C1 segment of cervical spinal cord (tissue), 14 donors: Measurements from ENCODE around the gene GATC.

ENCODE experiments used
- DNase-seq, 14 donors: peaks; one replicate each; lab custom pipeline; 2025; lab: John Stamatoyannopoulos, UW

The GATC gene

DNA sequence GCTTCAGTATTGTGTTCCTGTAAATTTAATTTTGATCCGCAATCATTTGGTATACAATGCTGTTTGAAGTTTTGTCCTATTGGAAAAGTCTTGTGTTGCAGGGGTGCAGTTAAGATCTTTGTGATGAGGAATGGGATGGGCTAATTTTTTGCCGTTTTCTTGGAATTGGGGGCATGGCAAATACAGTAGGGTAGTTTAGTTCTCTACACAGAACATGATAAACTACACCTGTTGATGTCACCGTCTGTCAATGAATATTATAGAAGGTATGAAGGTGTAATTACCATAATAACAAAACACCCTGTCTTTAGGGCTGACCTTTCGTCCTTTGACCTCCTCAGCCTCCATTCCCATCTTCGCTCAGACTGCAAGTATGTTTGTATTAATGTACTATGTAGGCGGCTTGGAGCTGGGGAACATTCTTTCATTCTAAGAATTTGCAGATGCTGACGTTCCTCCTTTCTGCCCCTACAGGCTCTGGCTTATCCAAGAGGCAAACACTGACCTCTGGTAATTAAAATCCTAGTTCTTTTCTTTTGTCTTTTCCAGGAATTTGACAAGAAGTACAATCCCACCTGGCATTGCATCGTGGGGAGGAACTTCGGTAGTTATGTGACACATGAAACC is 51.4 kb downstream of the GATC start:
- DNase-seq = no peak

DNA sequence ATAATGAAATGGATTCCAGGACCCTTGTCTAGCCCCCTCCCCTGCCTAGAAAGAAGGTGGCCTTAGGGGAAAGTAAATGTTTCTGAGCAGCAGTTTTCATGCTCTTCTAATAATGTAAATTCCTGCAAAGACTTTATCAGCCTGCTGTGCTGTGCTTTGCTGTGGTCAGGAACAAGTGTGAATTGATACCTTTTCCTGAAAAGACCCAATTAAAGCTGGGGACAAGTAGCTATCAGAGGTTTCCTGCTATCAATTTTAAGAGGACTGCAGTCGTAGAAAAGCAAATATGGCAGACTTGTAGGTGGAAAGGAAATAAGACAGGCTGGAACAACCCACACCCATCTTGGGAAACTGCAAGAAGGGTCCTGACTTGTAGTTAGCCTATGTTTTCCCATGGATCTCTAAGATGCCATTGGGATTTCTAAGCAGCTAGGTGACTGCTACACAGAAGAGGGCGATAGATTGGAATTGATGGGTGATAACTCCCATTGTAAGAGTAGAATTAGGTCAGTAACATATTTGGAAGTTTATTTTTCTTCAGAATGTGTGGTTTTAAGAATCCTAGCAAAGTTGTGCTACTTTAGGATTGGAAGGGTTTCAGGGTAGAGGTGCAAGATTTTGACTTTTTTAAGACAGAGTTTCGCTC is 52.7 kb downstream of the GATC start:
- DNase-seq = no peak

DNA sequence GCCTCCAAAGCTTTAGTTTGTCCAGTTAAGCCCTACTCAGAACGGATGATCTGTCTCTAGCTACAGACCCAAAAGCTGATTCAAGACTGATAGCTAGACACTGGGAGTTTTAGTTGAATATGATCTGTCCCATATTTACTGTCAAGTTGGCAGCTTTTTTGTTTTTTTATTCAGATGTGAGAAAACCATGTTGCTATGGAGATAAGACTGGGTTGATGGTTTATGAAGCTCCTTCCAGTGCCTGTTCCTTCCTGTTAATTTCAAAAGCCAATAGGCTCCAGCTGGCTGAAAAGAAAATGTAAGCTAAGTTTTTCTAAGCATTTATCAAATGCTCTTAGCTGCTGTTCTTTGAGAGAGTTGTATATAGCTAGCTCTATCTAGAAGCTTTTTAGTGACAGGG is 54.3 kb downstream of the GATC start:
- DNase-seq = no peak

DNA sequence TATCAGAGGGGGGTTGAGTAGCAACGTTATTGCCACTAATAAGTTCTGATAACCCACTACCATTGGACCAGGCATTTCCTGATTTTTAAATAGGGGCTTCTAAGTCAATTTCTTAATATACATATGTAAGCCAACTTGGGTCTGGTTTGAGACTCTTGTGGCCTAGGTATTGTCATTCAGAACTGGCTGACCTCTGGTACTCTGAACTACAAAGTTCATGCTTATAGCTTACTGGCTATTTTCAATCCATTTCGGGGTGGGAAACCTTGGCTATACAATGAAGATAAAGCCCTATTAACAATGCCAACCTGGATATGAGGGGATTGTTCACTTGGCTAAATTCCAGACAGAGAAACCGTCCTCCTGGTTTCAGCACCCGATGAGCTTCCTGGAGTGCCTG is 58.3 kb downstream of the GATC start:
- no peak for DNase-seq

DNA sequence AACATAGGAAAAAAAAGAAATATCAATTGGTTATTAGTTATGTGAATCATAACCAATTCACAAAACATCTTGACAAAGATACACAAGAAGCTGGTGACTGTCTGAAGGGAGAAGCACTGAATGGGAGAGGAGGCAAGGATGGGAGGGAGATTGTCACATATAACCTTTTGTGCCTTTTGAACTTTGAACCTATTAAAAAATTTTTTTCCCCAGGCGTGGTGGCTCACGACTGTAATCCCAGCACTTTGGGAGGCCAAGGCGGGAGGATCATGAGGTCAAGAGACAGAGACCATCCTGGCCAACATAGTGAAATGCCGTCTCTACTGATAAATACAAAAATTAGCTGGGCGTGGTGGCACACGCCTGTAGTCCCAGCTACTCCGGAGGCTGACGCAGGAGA is 62.3 kb downstream of the GATC start:
- no peak for DNase-seq
